Fibroblast of villous mesenchyme (primary cell): ENCODE data around the gene RPS15. TPM values are rescaled to one million over a fixed set of nuclear protein-coding genes. Genes with fewer than 3 reads are reported as not detected.

Source experiments
- DNase-seq: peaks from one replicate; pipeline ENCODE4 v3.0.0-alpha.2; 2010; ENCODE audit warnings: low read depth
- H3K4me3 ChIP-seq: 2 replicates; pipeline ENCODE4 v1.5.1; 2011; ENCODE audit warnings: low read depth, mild to moderate bottlenecking, low read length
- total RNA-seq: library from RNA; depleted of rRNA; stranded (reverse); fragments of >200 nt; gene quantifications from 2 replicates; pipeline ENCODE4 v1.2.3, GENCODE V29; 2012
- TF ChIP-seq, protein P1 (sequence below): IDR thresholded peaks from 2 replicates; pipeline ENCODE4 v1.5.1; 2012; ENCODE audit warnings: low read depth, mild to moderate bottlenecking, low read length; ENCODE audit not compliant: insufficient read depth

The RPS15 gene
- total RNA-seq, 1 donor, result 346 TPM

GRCh38 chr19:1430246-1430645 lies 8.0 kb upstream of the RPS15 start:
- no peak overlapping the region for H3K4me3 ChIP-seq
- TF ChIP-seq, protein P1, sequence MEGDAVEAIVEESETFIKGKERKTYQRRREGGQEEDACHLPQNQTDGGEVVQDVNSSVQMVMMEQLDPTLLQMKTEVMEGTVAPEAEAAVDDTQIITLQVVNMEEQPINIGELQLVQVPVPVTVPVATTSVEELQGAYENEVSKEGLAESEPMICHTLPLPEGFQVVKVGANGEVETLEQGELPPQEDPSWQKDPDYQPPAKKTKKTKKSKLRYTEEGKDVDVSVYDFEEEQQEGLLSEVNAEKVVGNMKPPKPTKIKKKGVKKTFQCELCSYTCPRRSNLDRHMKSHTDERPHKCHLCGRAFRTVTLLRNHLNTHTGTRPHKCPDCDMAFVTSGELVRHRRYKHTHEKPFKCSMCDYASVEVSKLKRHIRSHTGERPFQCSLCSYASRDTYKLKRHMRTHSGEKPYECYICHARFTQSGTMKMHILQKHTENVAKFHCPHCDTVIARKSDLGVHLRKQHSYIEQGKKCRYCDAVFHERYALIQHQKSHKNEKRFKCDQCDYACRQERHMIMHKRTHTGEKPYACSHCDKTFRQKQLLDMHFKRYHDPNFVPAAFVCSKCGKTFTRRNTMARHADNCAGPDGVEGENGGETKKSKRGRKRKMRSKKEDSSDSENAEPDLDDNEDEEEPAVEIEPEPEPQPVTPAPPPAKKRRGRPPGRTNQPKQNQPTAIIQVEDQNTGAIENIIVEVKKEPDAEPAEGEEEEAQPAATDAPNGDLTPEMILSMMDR, result no peak
- no peak for DNase-seq

DNA sequence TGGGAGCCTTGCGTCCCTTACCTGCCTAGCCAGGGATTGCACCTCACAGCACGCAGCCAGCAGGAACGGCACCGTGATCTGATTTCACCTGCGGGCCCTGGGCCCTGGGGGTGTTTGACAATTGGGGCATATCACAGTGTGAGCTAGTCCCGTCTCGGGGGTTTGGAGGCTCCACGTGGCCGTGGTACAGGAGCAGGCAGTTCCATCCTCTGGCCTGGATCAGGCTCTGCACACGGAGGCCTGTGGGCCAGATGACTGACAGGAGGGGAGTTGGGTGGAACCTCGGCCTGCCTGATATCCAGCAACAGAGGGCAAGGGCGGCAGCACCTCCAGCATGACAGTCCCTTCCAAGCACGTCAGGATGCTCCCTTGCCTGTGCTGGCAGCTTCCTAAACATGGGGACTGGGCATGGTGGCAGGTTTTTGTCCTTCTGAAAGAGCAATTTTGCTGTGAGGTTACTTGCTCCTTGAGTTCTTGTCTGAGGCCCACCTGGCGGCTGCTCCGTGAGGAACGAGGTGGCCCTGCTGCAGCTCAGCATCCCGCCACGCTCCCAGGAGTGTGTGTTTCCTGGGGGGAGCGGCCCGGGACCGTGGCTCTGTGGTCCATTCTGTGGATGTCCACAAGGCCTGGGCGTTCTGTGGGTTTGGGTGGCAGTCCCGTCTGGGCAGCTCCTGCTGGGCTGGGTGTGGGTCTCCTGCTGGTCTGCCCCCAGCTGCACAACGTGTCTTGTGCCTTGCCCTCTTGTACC lies 6.3 kb upstream of the RPS15 start:
- DNase-seq, result no peak
- TF ChIP-seq, protein P1, result no peak
- no peak overlapping the region for H3K4me3 ChIP-seq

DNA sequence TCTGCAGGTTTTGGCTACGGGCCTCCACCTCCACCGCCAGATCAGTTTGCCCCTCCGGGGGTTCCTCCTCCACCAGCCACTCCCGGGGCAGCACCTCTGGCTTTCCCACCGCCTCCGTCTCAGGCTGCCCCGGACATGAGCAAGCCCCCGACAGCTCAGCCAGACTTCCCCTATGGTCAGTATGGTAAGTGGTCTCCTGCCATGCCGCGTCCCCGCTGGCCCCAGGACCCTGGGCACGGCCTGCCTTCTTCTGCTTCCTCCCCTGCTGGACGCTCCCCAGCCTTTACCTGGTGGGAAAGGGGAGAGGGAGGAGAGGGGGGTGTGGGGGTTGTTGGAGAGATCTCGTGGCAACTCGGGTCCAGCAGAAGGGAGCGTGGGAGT lies 5.7 kb upstream of the RPS15 start:
- H3K4me3 ChIP-seq, result no peak overlapping the region
- DNase-seq, result no peak
- TF ChIP-seq, protein P1, result no peak

- TF ChIP-seq, protein P1, result no peak
- no peak overlapping the region for H3K4me3 ChIP-seq
- DNase-seq, result no peak
These were observed 4.8 kb upstream of the RPS15 start for GRCh38 chr19:1433119-1434039.

DNA sequence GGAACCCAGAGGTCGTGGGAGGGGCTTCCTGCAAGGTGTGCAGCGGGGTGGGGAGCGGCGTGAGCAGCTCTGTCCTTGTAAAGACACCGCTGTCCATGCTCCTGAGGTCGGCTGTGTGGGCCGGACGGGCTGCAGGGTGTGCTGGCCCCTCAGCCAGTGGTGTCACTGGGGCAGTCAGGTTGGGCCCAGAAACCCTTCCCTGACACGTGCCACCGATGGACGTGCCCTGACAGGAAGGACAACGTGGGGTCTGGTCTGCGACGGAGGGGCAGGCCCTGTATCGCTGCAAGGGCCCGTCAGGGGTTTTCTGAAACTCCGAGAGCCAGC lies 4.2 kb upstream of the RPS15 start:
- H3K4me3 ChIP-seq, result no peak overlapping the region
- no peak for DNase-seq
- TF ChIP-seq, protein P1, result no peak

DNA sequence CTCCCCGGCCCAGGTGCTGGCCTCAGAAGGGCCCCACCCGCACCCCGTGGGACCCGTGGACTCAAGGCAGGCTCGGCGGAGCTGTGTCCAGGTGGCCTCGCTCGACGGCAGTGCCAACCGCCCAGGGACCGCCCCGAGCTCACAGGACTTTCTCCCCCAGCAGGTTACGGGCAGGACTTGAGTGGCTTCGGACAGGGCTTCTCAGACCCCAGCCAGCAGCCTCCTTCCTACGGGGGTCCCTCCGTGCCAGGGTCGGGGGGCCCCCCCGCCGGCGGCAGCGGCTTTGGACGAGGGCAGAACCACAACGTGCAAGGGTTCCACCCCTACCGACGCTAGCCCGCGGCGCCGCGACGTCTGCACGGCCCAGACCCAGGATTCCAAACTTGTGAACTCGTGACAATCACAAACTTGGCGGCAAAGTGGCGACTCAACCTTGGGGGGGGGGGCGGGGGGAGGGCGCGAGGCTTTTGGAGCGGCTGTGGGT lies 3.6 kb upstream of the RPS15 start:
- TF ChIP-seq, protein P1, result no peak
- DNase-seq, result no peak
- H3K4me3 ChIP-seq, result no peak overlapping the region
